Ishikawa (cell line): ENCODE data around the gene DDX4.

Source experiments
- CEBPB ChIP-seq: IDR thresholded peaks from 2 replicates; pipeline ENCODE4 v1.6.1; 2012
- CREB1 ChIP-seq: IDR thresholded peaks from 2 replicates; pipeline ENCODE4 v1.6.1; 2012; ENCODE audit warnings: low read depth
- RAD21 ChIP-seq: IDR thresholded peaks from 2 replicates; pipeline ENCODE4 v1.6.1; 2012; ENCODE audit warnings: low read depth
- REST ChIP-seq: IDR thresholded peaks from 2 replicates; pipeline ENCODE4 v1.6.1; 2012; ENCODE audit warnings: low read depth, mild to moderate bottlenecking
- TAF1 ChIP-seq: IDR thresholded peaks from 2 replicates; pipeline ENCODE4 v1.6.1; 2012; ENCODE audit warnings: low read depth, mild to moderate bottlenecking
- YY1 ChIP-seq: IDR thresholded peaks from 2 replicates; pipeline ENCODE4 v1.6.1; 2012; ENCODE audit warnings: low read depth
- TF ChIP-seq, protein P1 (sequence below): IDR thresholded peaks from 2 replicates; pipeline ENCODE4 v1.6.1; 2012
- TF ChIP-seq, protein P2 (sequence below): IDR thresholded peaks from 2 replicates; pipeline ENCODE4 v1.6.1; 2012

- TF ChIP-seq, protein P1, sequence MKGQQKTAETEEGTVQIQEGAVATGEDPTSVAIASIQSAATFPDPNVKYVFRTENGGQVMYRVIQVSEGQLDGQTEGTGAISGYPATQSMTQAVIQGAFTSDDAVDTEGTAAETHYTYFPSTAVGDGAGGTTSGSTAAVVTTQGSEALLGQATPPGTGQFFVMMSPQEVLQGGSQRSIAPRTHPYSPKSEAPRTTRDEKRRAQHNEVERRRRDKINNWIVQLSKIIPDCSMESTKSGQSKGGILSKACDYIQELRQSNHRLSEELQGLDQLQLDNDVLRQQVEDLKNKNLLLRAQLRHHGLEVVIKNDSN = no peak
- TF ChIP-seq CREB1 (no peak), RAD21 (no peak), YY1 (no peak), REST (no peak), TAF1 (no peak), CEBPB (no peak)
- TF ChIP-seq, protein P2, sequence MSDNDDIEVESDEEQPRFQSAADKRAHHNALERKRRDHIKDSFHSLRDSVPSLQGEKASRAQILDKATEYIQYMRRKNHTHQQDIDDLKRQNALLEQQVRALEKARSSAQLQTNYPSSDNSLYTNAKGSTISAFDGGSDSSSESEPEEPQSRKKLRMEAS = no peak
Observed at GRCh38 chr5:55866485-55866884, 128.6 kb downstream of the DDX4 start.
